GM12892 (cell line): ENCODE results near the gene GNG13.
"Not testable (repeated sequence)": the region's sequence is repeated elsewhere in the genome, so short reads cannot be mapped to it uniquely, and the experiment has no call there.

Experiments
- DNase-seq: peaks from one replicate; pipeline ENCODE4 v3.0.0; 2011; ENCODE audit not compliant: insufficient read length
- FAIRE-seq: peaks from 2 replicates; lab custom pipeline; 2011; peaks lifted over from hg19 to GRCh38; lab: Jason Lieb, UNC
- POLR2A ChIP-seq: IDR thresholded peaks from 2 replicates; pipeline ENCODE4 v1.6.1; 2011; ENCODE audit warnings: low read depth, low read length, control low read depth
- POLR2AphosphoS5 ChIP-seq: IDR thresholded peaks from 2 replicates; pipeline ENCODE4 v1.6.1; 2011; ENCODE audit warnings: low read depth, low read length, control low read depth
- TAF1 ChIP-seq: IDR thresholded peaks from 2 replicates; pipeline ENCODE4 v1.6.1; 2011; ENCODE audit warnings: low read depth, mild to moderate bottlenecking, control low read depth, low read length, borderline replicate concordance

Gene GNG13

DNA sequence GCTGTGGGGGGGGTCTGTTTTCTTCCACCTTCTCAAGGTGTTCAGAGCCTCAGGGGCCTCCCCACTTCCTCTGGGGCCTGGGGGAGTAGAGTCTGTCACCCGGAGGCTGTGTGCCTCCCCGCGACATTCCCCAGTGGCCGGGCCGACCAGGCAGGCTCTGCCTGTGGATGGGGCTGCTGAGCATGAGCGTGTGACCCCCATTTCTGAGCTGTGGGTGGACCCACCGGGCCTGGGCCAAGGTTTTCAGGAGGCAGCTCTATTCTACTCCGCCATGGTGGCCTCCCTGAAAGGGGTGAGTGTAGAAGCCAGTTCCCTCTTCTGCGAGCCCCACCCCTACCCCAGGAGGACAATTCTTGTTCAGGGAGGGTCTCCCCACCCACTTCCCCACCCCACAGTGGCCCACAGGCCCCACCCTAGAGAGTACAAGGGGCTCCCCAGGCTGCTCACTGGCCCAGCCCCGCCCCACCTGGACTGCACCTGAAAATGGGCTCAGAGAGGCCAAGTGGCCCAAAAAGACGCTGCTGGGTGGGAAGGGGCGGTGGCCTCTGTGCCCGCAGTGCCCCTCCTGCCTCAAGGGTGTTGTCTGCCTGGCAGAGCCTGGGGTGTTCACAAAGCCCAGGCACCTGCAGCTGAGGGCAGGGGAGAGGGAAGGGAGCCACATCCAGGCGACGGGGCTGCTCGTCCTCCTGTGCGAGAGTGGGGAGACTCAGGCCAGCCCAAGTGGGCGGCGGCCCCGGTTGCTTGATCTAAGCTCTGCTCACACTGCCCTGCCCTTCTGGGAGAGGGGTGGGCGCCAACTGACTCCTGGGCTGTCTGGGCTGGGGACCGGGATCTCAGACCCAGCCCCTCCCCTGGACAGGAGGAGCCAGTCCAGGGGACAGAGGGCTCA is 38.7 kb downstream of the GNG13 start:
- FAIRE-seq (no peak), DNase-seq (no peak)
- TF ChIP-seq POLR2AphosphoS5 (no peak), POLR2A (no peak), TAF1 (no peak)

DNA sequence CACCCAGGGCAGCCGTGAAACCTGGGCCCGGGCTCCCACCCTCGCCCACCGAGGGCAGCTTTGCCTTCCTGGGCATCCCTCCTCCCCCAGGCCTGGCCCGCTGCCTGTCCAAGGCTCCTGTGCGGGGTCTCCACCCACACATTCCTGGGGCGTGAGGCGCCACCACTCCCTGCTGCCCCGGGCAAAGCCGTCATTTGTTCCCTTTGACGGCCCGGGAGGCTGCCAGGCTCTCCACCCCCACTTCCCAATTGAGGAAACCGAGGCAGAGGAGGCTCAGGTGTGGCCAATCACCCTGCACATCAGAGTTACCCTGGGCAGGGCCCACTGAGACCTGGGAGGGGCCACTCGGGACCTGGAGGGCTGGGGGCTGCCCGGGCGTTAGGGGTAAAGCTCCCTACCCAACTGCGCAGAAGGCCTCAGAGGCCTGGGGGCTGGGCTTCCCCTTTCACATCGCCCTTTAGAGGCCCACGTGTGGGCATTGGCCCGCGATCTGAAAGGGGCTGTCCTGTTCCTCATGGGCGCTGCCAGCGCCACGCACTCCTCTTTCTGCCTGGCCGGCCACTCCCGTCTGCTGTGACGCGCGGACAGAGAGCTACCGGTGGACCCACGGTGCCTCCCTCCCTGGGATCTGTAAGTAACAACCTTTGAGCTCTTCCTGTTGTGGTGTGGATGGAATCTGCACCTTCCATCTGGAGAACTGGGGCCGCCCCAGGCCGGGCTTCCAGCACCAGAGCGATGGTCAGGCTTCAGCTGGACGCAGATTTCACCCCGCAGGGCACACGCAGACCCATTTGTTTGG is 39.8 kb downstream of the GNG13 start, which contains the start of gene MSLN:
MSLN (plus strand) TSS at position 190 of the 799 bp plus-strand sequence. CDS start 1,947 bp downstream, outside the sequence.
- no peak for FAIRE-seq
- TF ChIP-seq POLR2AphosphoS5 = no peak
- TF ChIP-seq POLR2A = no peak
- TF ChIP-seq TAF1 = no peak
- no peak for DNase-seq

DNA sequence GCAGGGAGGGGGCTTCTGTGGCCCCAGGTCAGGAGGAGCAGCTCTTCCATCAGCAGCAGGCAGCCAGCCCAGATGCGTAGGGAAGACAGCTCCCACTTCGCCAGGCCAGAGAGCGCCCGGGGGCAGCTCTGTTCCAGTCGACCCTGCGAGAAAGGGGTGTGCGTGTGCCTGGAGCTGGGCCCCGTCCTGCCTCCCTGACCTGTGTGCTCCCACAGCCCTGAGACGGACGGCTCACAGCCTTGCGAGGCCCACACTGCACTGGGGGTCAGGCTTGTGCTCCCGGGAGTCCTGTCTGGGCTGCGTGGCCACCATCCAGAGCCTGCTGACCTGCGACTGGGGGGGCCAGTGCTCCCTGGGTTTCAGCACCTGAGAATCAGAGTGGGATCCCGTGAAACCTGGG is 40.5 kb downstream of the GNG13 start:
- no peak for TF ChIP-seq TAF1
- no peak for TF ChIP-seq POLR2A
- no peak for TF ChIP-seq POLR2AphosphoS5
- DNase-seq (no peak), FAIRE-seq (no peak)

DNA sequence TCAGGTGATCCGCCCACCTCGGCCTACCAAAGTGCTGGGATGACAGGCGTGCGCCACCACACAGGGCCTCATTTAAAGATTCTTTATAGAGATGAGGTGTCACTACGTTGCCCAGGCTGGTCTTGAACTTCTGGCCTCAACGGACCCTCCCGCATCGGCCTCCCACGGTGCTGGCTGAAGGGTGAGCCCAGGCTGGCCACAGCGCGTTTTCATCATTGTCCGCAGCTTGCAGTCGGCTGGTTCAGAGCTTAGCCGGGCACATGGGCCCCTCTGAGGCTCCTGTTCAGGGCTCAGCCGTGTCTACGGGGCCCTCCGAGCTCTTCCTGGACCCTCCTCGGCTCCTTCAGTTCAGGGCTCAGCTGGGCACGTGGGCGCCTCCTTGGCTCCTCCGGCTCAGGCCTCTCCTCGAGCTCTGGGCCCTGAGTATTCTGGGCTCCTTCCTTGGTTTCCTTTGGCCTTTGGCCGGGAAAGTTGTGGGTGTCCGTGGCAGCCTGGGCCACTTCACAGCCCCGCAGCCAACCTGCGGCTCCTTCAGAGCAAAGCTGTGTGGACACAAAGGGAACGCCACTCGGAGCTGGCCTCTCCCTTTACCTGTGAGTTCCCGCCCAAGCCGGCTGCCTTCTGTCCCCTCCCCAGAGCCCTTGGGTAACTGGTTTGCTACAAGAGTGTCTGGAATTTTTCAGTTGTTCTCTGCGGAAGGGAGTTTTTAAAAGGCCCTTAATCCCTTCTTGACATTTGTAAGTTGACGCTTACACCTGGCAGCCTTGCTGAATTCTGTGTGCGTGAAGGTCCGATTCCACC is 41.2 kb downstream of the GNG13 start:
- no peak for TF ChIP-seq POLR2AphosphoS5
- TF ChIP-seq TAF1 = no peak
- FAIRE-seq (no peak), DNase-seq (no peak)

DNA sequence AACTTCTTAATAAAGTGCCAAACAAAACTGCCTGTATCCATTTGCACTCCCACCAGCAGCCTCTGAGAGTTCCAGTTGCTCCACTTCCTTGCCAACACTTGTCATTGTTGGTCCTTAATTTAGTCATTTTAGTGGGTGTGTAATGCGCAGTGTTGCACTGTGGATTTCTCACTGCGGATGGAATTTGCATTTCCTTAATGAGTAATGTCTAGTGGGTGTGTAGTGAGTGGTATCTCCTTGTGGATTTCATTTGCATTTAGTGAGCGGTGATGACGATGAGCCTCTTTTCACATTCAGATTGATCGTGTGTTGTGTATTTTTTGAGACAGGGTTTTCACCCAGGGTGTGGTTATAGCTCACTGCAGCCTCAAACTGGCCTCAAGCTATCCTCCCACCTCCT is 44.1 kb downstream of the GNG13 start:
- DNase-seq (no peak), FAIRE-seq (no peak)

DNA sequence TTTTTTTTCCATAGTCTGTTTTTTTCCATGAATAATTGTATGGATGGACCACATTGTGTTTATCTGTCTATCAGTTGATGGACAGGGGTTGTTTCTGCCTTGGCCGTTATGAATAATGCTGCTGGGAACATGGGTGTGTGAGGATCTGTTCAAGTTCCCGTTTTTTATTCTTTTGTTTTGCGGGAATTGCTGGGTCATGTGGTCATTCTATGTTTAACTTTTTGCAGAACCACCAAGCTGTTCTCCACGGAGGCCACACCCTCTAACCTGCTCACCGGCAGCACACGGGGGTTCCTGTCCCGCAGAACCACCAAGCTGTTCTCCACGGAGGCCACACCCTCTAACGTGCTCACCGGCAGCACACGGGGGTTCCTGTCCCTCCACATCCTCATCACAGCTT is 45.9 kb downstream of the GNG13 start:
- DNase-seq = no peak
- TF ChIP-seq POLR2AphosphoS5 = no peak
- no peak for TF ChIP-seq TAF1
- no peak for TF ChIP-seq POLR2A
- FAIRE-seq = no peak

More for the DNA sequence above, 44.1 kb downstream of the GNG13 start:
- no peak for TF ChIP-seq TAF1
- TF ChIP-seq POLR2A = no peak
- no peak for TF ChIP-seq POLR2AphosphoS5

DNA sequence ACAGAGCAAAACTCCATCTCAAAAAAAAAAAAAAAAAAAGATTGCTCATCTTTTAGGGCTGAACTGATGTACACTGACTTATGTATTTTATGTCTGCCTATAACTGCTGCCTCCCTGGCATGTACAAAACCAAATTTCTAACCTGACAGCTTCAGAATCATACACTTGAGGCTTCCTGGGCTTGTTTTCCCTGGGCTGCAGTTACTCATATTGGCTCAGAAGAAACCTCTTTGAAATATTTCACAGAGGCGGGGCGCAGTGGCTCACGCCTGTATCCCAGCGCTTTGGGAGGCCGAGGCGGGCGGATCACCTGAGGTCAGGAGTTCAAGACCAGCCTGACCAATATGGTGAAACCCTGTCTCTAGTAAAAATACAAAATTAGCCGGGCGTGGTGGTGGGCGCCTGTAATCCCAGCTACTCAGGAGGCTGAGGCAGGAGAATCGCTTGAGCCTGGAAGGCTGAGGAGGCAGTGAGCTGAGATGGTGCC is 46.4 kb downstream of the GNG13 start:
- DNase-seq, FAIRE-seq: not testable (repeated sequence)

DNA sequence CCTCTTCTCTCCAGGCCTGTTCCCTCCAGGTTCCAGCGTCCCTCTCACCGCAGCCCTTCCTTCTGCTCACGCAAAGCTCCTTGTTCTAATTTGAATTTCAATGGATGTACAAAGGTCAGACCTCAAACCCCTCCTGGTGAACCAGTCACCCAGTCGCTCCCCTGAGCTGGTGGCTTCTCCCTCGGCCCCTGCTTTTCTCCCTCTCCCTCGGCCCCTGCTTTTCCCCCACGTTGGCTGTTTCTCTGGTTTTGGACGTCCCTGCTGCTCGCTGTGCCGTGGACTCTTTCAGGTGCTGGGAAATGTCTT is 48.6 kb downstream of the GNG13 start:
- no peak for TF ChIP-seq POLR2A
- TF ChIP-seq POLR2AphosphoS5 = no peak
- TF ChIP-seq TAF1 = no peak
- DNase-seq (no peak), FAIRE-seq (no peak)

DNA sequence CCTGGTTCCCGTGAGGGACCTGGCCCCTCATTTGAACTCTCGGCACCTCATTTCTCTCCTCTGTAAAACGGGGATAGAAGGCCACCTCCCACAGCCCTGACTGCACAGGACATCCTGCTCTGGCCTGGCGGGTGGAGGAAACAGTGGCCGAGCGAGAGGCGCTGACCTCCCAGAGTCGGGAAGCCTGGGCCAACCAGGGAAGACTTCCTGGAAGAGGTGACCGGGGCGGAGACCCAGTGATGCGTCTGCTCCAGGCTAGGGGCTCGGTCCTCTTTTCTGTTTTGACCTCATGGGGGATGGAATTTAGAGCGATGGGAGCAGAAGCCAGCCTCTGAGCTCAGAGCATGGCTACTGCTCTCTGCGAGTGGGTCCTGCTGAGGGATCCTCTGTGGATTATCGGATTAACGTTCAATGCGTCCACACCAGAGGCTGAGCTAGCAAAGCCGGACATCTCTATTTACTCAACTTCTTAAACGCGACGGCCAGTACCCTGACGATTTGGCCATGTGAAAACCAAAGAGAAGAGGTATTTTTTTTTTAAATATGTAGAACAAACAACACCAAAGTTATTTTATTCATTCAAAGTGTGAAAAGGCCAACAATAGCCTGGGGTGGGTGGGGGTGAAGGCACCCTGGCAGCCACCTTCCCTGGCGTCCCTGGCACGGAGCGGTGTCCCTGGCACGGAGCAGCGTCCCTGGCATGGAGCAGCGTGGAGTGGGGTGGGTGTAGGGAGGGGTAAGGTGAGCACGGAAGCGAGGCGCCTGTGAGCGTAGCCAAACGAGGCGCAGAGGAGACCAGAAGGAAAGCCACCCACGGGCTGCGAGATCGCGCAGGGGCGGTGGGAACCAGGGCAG is 49.2 kb downstream of the GNG13 start:
- no peak for DNase-seq
- no peak for TF ChIP-seq POLR2A
- no peak for TF ChIP-seq POLR2AphosphoS5
- TF ChIP-seq TAF1 = no peak

DNA sequence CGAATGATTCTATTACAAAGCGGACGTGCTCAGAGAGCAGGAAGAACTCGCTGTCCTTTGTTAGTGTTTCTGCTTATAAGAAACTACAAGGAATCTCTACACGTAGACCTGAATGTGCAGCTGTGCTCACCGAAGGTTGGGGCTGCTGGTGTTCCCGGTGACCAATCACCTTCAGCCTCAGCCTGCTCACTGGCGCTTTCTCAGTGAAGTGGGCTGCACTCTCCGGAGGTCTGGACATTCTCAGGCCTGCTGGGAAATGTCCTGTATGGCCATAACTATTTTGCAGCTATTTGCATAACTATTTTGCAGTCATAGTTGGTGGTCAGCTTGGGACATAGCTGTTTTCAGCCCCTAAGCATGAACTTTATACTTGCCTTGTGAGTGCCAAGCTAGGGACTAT is 50.0 kb downstream of the GNG13 start:
- TF ChIP-seq TAF1 (no peak), POLR2AphosphoS5 (no peak), POLR2A (no peak)
- DNase-seq = no peak
- FAIRE-seq = no peak

More for the DNA sequence above, 49.2 kb downstream of the GNG13 start:
- no peak for FAIRE-seq

DNA sequence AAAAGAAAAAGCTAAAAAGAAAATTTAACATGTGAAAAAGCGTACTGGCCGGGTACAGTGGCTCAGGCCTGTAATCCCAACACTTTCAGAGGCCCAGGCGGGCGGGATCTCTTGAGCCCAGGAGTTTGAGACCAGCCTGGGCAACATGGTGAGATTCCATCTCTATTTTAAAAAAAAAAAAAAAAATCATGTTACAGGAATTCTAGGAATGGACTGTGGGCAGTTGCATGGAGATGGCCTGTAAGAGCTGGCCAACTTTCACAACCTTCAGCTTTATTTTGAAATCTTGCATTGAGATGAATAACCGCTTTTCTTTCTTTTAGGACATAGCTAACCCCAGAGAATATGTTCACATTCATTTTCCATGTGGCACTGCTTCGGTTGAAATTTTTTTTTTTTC is 51.5 kb downstream of the GNG13 start:
- FAIRE-seq = no peak
- TF ChIP-seq POLR2A (no peak), TAF1 (no peak), POLR2AphosphoS5 (no peak)
- DNase-seq = no peak
